Endothelial cell (in vitro differentiated cells): ENCODE data around the gene COL1A1. TPM values are rescaled to one million over a fixed set of nuclear protein-coding genes. Genes with fewer than 3 reads are reported as not detected.

Experiments
- DNase-seq: peaks from one replicate; pipeline ENCODE4 v3.0.0; 2021; ENCODE audit warnings: low spot score
- H3K27ac Mint-ChIP-seq: one replicate; pipeline ENCODE4 v1.8.0; 2021; ENCODE audit warnings: mixed read lengths, inconsistent platforms; ENCODE audit not compliant: unreplicated experiment
- H3K27me3 Mint-ChIP-seq: one replicate; pipeline ENCODE4 v1.8.0; 2021; ENCODE audit warnings: mild to moderate bottlenecking, moderate library complexity, mixed read lengths, inconsistent platforms; ENCODE audit not compliant: unreplicated experiment
- H3K36me3 Mint-ChIP-seq: one replicate; pipeline ENCODE4 v1.8.0; 2021; ENCODE audit warnings: mild to moderate bottlenecking, low read depth, mixed read lengths, inconsistent platforms; ENCODE audit not compliant: unreplicated experiment
- H3K4me1 Mint-ChIP-seq: one replicate; pipeline ENCODE4 v1.8.0; 2021; ENCODE audit warnings: mild to moderate bottlenecking, mixed read lengths, inconsistent platforms; ENCODE audit not compliant: unreplicated experiment
- H3K4me3 Mint-ChIP-seq: one replicate; pipeline ENCODE4 v1.8.0; 2021; ENCODE audit warnings: mild to moderate bottlenecking, mixed read lengths, inconsistent platforms; ENCODE audit not compliant: unreplicated experiment
- H3K9me3 Mint-ChIP-seq: one replicate; pipeline ENCODE4 v1.8.0; 2021; ENCODE audit warnings: mixed read lengths, inconsistent platforms; ENCODE audit not compliant: unreplicated experiment
- CTCF ChIP-seq: fragments of 200-600 bp; sonication (generic); IDR thresholded peaks from one replicate; pipeline ENCODE4 v1.5.0; 2021; ENCODE audit warnings: antibody characterized with exemption; ENCODE audit not compliant: unreplicated experiment
- total RNA-seq: library from RNA; stranded (reverse); fragmentation: NEBNext Ultra II Directional; extraction: Animal tissue kit (Norgen Biotek cat#: 25700); gene quantifications from one replicate; pipeline ENCODE4 v1.2.1, GENCODE V29; 2021; ENCODE audit not compliant: unreplicated experiment

COL1A1 gene
- total RNA-seq, 1 donor from 2014 or later, result 6.8 TPM

- no peak for TF ChIP-seq CTCF
- Mint-ChIP-seq H3K36me3 (no peaks in the 10 kb centered on the region), H3K27me3 (peaks cover 16% of the 10 kb centered on the region), H3K4me1 (peaks cover 14% of the 10 kb centered on the region), H3K27ac (no peak overlapping the region), H3K4me3 (no peak overlapping the region), H3K9me3 (no peaks in the 10 kb centered on the region)
- peak; percentile 47 for DNase-seq
These were observed 8.2 kb upstream of the COL1A1 start for GRCh38 chr17:50209472-50210239.

- H3K9me3 Mint-ChIP-seq, result no peaks in the 10 kb centered on the region
- peaks cover 16% of the 10 kb centered on the region for H3K27me3 Mint-ChIP-seq
- H3K27ac Mint-ChIP-seq, result no peak overlapping the region
- peaks cover 14% of the 10 kb centered on the region for H3K4me1 Mint-ChIP-seq
- no peak for DNase-seq
- no peak overlapping the region for H3K4me3 Mint-ChIP-seq
- H3K36me3 Mint-ChIP-seq, result no peaks in the 10 kb centered on the region
- TF ChIP-seq CTCF, result no peak
These were observed 7.7 kb upstream of the COL1A1 start for GRCh38 chr17:50209133-50209471.

- H3K27me3 Mint-ChIP-seq, result peaks cover 16% of the 10 kb centered on the region
These were observed 7.2 kb upstream of the COL1A1 start for GRCh38 chr17:50208611-50209061.

GRCh38 chr17:50207792-50208567 lies 6.5 kb upstream of the COL1A1 start:
- Mint-ChIP-seq H3K9me3 (no peaks in the 10 kb centered on the region), H3K27me3 (peaks cover 19% of the 10 kb centered on the region), H3K36me3 (no peaks in the 10 kb centered on the region)

More at GRCh38 chr17:50208611-50209061, 7.2 kb upstream of the COL1A1 start:
- Mint-ChIP-seq H3K9me3 (no peaks in the 10 kb centered on the region), H3K4me3 (peak overlapping the region; percentile 32), H3K27ac (peak overlapping the region; percentile 28), H3K4me1 (peaks cover 14% of the 10 kb centered on the region), H3K36me3 (no peaks in the 10 kb centered on the region)
- no peak for TF ChIP-seq CTCF
- DNase-seq, result no peak

More at GRCh38 chr17:50207792-50208567, 6.5 kb upstream of the COL1A1 start:
- no peak for DNase-seq
- TF ChIP-seq CTCF, result no peak
- Mint-ChIP-seq H3K27ac (peak overlapping the region; percentile 39), H3K4me1 (peaks cover 14% of the 10 kb centered on the region), H3K4me3 (no peak overlapping the region)
